Measurements from ENCODE around the gene NGLY1. TPM values are rescaled to one million over a fixed set of nuclear protein-coding genes. Genes with fewer than 3 reads are reported as not detected.

Gene NGLY1
- total and polyA plus RNA-seq, 2 of the 4 experiments (the other 2 are of a cell fraction): 10.0 to 14.9 TPM

GRCh38 chr3:25821746-25822573 is 38.7 kb upstream of the NGLY1 start:
- no peak overlapping the region for H4K8ac ChIP-seq (ENCODE audit: low read depth in 2 of 2, low read length in 2 of 2)
- ATAC-seq (ENCODE audit: low read depth) (no peak), DNase-seq (no peak)
- H3K4ac ChIP-seq (ENCODE audit: low read depth, low read length): no peak overlapping the region
- intact Hi-C loops (cut with micrococcal nuclease) (loop anchor here (5.0 kb wide), 1 partner anchor 160 kb away; the partner anchor contains the start of gene TOP2B), in situ Hi-C loops (cut with MboI; ENCODE audit: low sequenced_read_pairs) (no loop called here), dilution Hi-C loops (cut with HindIII; ENCODE audit: low sequenced_read_pairs, unreplicated experiment) (no loop called here)
- no peaks in the 10 kb centered on the region for H3K9me1 ChIP-seq (ENCODE audit: insufficient read depth, low read length)
- no peak overlapping the region for H3K14ac ChIP-seq (replicated peaks; ENCODE audit: low read depth, low read length)
- POLR2A ChIA-PET (ENCODE audit: unreplicated experiment): no interaction called here
- no peak overlapping the region for H3K4me3 ChIP-seq (ENCODE audit: insufficient read depth, low read depth, low read length)
- peaks cover 4% of the 10 kb centered on the region; the same call in 1 of the 2 replicates for H4K20me1 ChIP-seq (ENCODE audit: insufficient read depth, low read length)
- no peak overlapping the region for H2AK5ac ChIP-seq (ENCODE audit: low read depth, low read length)
- no peak overlapping the region for H3K18ac ChIP-seq (ENCODE audit: low read depth, low read length)
- no peak overlapping the region for H3K27ac ChIP-seq (ENCODE audit: insufficient read depth, low read length)
- H3K4me2 ChIP-seq (ENCODE audit: low read depth, low read length): no peak overlapping the region
- no peak overlapping the region for H2BK20ac ChIP-seq (ENCODE audit: low read depth, low read length)
- no peak overlapping the region for H2AK9ac ChIP-seq (replicated peaks; ENCODE audit: low read depth, low read length, poor library complexity)
- BruUV-seq (replicated peaks): no TSS peak
- H3K36me3 ChIP-seq (ENCODE audit: control insufficient read depth, insufficient read depth, low read length): no peaks in the 10 kb centered on the region
- CTCF ChIA-PET: no interaction called here
- no peaks in the 10 kb centered on the region for H3K4me1 ChIP-seq (ENCODE audit: control insufficient read depth, insufficient read depth, low read length)
- H2AFZ ChIP-seq (replicated peaks; ENCODE audit: low read length, poor library complexity): no peak overlapping the region
- no peaks in the 10 kb centered on the region for H3K79me1 ChIP-seq (ENCODE audit: low read depth in 1 of 2, low read length in 2 of 2)
- no CpG with 5 or more reads among the region's 4 CpGs for WGBS, 2 experiments (ENCODE audit: extremely low coverage in 2 of 2, insufficient read length in 1 of 2)
- no peak overlapping the region for H3K9ac ChIP-seq (ENCODE audit: low read depth, low read length)
- H3K9me3 ChIP-seq (ENCODE audit: control insufficient read depth, insufficient read depth, low read length): no peaks in the 10 kb centered on the region
- H3K27me3 ChIP-seq (ENCODE audit: control insufficient read depth, insufficient read depth, low read length): no peaks in the 10 kb centered on the region
- no peak overlapping the region for H4K5ac ChIP-seq (ENCODE audit: low read depth, low read length)
- no peak overlapping the region for H3K56ac ChIP-seq (ENCODE audit: extremely low read depth, insufficient read depth, low read length)
- H2BK120ac ChIP-seq (ENCODE audit: low read depth, low read length): no peak overlapping the region
- no peak overlapping the region for H2BK5ac ChIP-seq (ENCODE audit: low read depth, low read length, poor library complexity, severe bottlenecking)
- H4K91ac ChIP-seq (ENCODE audit: insufficient read depth, low read depth, low read length): no peak overlapping the region
- no peak overlapping the region for H2BK15ac ChIP-seq (ENCODE audit: low read depth, low read length)
- no peak overlapping the region for H3K23ac ChIP-seq (ENCODE audit: low read depth, low read length)
- TF ChIP-seq NFE2L2 (IDR thresholded peaks at IDR 0.05; ENCODE audit: low read depth, low read length) (no peak), POLR2A (IDR thresholded peaks at IDR 0.05; ENCODE audit: low read depth, low read length) (no peak), RFX5 (IDR thresholded peaks at IDR 0.05; ENCODE audit: low read depth, low read length) (no peak), BHLHE40 (IDR thresholded peaks at IDR 0.05; ENCODE audit: low read depth, low read length) (no peak), CTCF (conservative IDR thresholded peaks at IDR 0.05; ENCODE audit: low read depth, low read length) (no peak), ELK1 (IDR thresholded peaks at IDR 0.05; ENCODE audit: borderline replicate concordance, low read depth, low read length) (no peak), MAFK (IDR thresholded peaks at IDR 0.05; ENCODE audit: low read depth, low read length) (no peak), CEBPB (IDR thresholded peaks at IDR 0.05; ENCODE audit: low read depth, low read length) (no peak), MXI1 (IDR thresholded peaks at IDR 0.05; ENCODE audit: borderline replicate concordance, low read depth, low read length) (no peak), MAZ (IDR thresholded peaks at IDR 0.05; ENCODE audit: borderline replicate concordance, low read depth, low read length) (no peak), CHD1 (IDR thresholded peaks at IDR 0.05; ENCODE audit: low read depth, low read length) (no peak), RCOR1 (IDR thresholded peaks at IDR 0.05; ENCODE audit: insufficient replicate concordance, low read length) (no peak), RAD21 (IDR thresholded peaks at IDR 0.05; ENCODE audit: low read length) (no peak), FOS (IDR thresholded peaks at IDR 0.05; ENCODE audit: low read depth, low read length) (no peak), USF2 (IDR thresholded peaks at IDR 0.05; ENCODE audit: low read depth, low read length) (no peak)
